Stimulated activated CD4-positive, alpha-beta T cell treated with anti-CD3 and anti-CD28 coated beads, Interleukin-4, amount 100 ng/mL, for 24 hours (primary cell): ENCODE measurements around the gene ANGPTL2.

Source experiments
- DNase-seq: peaks from one replicate; pipeline ENCODE4 v3.0.0-alpha.2; 2020

Gene ANGPTL2

GRCh38 chr9:127074561-127075548 is 47.6 kb downstream of the ANGPTL2 start:
- no peak for DNase-seq

GRCh38 chr9:127067603-127068220 is 54.7 kb downstream of the ANGPTL2 start:
- no peak for DNase-seq

GRCh38 chr9:127066851-127067136 is 55.6 kb downstream of the ANGPTL2 start:
- DNase-seq = no peak

GRCh38 chr9:127066060-127066850 is 56.2 kb downstream of the ANGPTL2 start:
- DNase-seq = no peak

GRCh38 chr9:127065592-127065991 is 56.8 kb downstream of the ANGPTL2 start:
- no peak for DNase-seq

GRCh38 chr9:127064335-127064734 is 58.1 kb downstream of the ANGPTL2 start:
- DNase-seq = no peak

GRCh38 chr9:127061411-127061810 is 61.0 kb downstream of the ANGPTL2 start:
- no peak for DNase-seq

- DNase-seq = no peak
These were observed 62.6 kb downstream of the ANGPTL2 start for GRCh38 chr9:127059765-127060361.

GRCh38 chr9:127059030-127059429 is 63.4 kb downstream of the ANGPTL2 start:
- no peak for DNase-seq

GRCh38 chr9:127058645-127059021 is 63.8 kb downstream of the ANGPTL2 start:
- DNase-seq = no peak

- no peak for DNase-seq
These were observed 64.3 kb downstream of the ANGPTL2 start for GRCh38 chr9:127058011-127058644.

GRCh38 chr9:127056446-127056845 is 66.0 kb downstream of the ANGPTL2 start:
- no peak for DNase-seq

- DNase-seq = no peak
These were observed 66.6 kb downstream of the ANGPTL2 start for GRCh38 chr9:127055745-127056402.

- DNase-seq = no peak
These were observed 68.5 kb downstream of the ANGPTL2 start for GRCh38 chr9:127053960-127054359.

- no peak for DNase-seq
These were observed 69.2 kb downstream of the ANGPTL2 start for GRCh38 chr9:127053057-127053821.

- DNase-seq = no peak
These were observed 70.4 kb downstream of the ANGPTL2 start for GRCh38 chr9:127051881-127052595.

- no peak for DNase-seq
These were observed 71.8 kb downstream of the ANGPTL2 start for GRCh38 chr9:127050591-127051001.

- DNase-seq = no peak
These were observed 72.3 kb downstream of the ANGPTL2 start for GRCh38 chr9:127050152-127050551.

GRCh38 chr9:127049581-127049980 is 72.9 kb downstream of the ANGPTL2 start:
- no peak for DNase-seq

- peak; percentile 23 for DNase-seq
These were observed 73.4 kb downstream of the ANGPTL2 start for GRCh38 chr9:127049044-127049443.

- DNase-seq = no peak
These were observed 74.5 kb downstream of the ANGPTL2 start for GRCh38 chr9:127047971-127048370.
